Measurements from ENCODE around the gene MGLL. TPM values are rescaled to one million over a fixed set of nuclear protein-coding genes. Genes with fewer than 3 reads are reported as not detected.

The MGLL gene
- total RNA-seq, 4 donors from 2014 or later: 12.6 to 44.8 (median 32.3) TPM

DNA sequence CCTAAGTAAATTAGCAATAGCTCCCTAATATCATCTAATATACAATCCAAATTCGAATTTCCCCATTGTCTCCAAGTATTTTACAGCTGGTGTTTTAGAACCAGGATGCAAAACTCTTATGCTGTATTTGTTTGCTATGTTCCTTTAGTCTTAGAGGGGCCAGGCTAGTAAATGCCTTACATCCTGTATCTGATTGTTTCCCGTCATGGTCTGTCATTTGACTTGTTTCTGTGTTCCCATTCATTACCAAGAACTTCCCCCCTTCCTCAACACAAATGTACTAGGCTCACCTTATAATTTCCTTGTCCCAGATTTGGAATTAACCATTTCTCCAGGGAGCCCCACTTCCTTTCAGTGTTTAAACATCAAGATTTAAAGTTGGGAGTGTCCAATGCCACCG, 95.4 kb downstream of the MGLL start:
- Histone ChIP-seq H3K27ac (no peak overlapping the region), H3K27me3 (no peaks in the 10 kb centered on the region), H3K36me3 (no peaks in the 10 kb centered on the region), H3K4me1 (no peaks in the 10 kb centered on the region), H3K9me3 (no peaks in the 10 kb centered on the region), H3K4me3 (no peak overlapping the region)
- DNase-seq: no peak
- intact Hi-C loops (cut with DNase I; ENCODE audit: low total_unique reads): no loop called here
- TF ChIP-seq, protein P1, sequence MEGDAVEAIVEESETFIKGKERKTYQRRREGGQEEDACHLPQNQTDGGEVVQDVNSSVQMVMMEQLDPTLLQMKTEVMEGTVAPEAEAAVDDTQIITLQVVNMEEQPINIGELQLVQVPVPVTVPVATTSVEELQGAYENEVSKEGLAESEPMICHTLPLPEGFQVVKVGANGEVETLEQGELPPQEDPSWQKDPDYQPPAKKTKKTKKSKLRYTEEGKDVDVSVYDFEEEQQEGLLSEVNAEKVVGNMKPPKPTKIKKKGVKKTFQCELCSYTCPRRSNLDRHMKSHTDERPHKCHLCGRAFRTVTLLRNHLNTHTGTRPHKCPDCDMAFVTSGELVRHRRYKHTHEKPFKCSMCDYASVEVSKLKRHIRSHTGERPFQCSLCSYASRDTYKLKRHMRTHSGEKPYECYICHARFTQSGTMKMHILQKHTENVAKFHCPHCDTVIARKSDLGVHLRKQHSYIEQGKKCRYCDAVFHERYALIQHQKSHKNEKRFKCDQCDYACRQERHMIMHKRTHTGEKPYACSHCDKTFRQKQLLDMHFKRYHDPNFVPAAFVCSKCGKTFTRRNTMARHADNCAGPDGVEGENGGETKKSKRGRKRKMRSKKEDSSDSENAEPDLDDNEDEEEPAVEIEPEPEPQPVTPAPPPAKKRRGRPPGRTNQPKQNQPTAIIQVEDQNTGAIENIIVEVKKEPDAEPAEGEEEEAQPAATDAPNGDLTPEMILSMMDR (IDR thresholded peaks at IDR 0.05): no peak
- no peak for TF ChIP-seq POLR2A (IDR thresholded peaks at IDR 0.05)

DNA sequence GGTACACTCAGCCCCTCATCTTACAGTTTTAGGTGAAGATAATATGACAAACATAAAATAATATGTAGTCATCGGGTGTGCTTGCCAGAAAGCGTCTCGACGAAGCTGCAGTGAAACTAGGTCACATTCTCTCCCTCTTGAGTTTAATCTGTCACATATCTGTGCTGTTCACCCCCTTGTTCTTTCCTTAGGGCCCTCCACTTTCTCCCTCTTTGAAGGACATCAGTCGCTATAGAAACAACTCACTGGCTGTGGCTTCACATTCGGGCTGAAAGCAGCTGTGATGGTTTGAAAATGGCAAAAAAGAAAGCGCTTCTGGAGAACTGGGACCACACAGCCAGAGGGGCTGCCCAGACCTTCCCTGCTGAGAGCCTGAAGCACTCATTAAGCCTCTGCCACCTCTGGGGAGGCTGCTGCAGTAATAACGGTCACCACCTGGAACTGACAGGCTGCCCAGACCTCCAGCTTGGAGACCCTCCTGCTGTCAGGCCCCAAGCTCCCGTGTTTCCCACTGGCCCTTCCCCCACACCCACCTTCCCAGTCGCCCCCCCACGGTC, 99.2 kb downstream of the MGLL start:
- Histone ChIP-seq H3K4me1 (no peaks in the 10 kb centered on the region), H3K4me3 (no peak overlapping the region), H3K27me3 (no peaks in the 10 kb centered on the region), H3K9me3 (no peaks in the 10 kb centered on the region), H3K36me3 (no peaks in the 10 kb centered on the region), H3K27ac (no peak overlapping the region)
- intact Hi-C loops (cut with DNase I; ENCODE audit: low total_unique reads): no loop called here
- TF ChIP-seq, protein P1 (IDR thresholded peaks at IDR 0.05): no peak
- no peak for TF ChIP-seq POLR2A (IDR thresholded peaks at IDR 0.05)
- DNase-seq: no peak

GRCh38 chr3:127722091-127722784, 100.1 kb downstream of the MGLL start:
- no peaks in the 10 kb centered on the region for H3K36me3 ChIP-seq
- no peak for DNase-seq
- TF ChIP-seq POLR2A (IDR thresholded peaks at IDR 0.05): no peak
- TF ChIP-seq, protein P1 (IDR thresholded peaks at IDR 0.05): no peak
- intact Hi-C loops (cut with DNase I; ENCODE audit: low total_unique reads): no loop called here
- no peak overlapping the region for H3K4me3 ChIP-seq
- H3K4me1 ChIP-seq: no peaks in the 10 kb centered on the region
- H3K27me3 ChIP-seq: no peaks in the 10 kb centered on the region
- H3K9me3 ChIP-seq: no peaks in the 10 kb centered on the region
- H3K27ac ChIP-seq: no peak overlapping the region

- DNase-seq: no peak
- H3K4me3 ChIP-seq: no peak overlapping the region
- H3K27ac ChIP-seq: no peak overlapping the region
- TF ChIP-seq, protein P1 (IDR thresholded peaks at IDR 0.05): no peak
- TF ChIP-seq POLR2A (IDR thresholded peaks at IDR 0.05): no peak
- no peaks in the 10 kb centered on the region for H3K27me3 ChIP-seq
- H3K36me3 ChIP-seq: no peaks in the 10 kb centered on the region
- H3K4me1 ChIP-seq: no peaks in the 10 kb centered on the region
- intact Hi-C loops (cut with DNase I; ENCODE audit: low total_unique reads): no loop called here
- no peaks in the 10 kb centered on the region for H3K9me3 ChIP-seq
Observed at GRCh38 chr3:127720985-127721935, 101.1 kb downstream of the MGLL start.
